KMS-11 (cell line): ENCODE results near the gene SIN3B.

ENCODE experiments used
- H2AFZ ChIP-seq: fragments of 200-600 bp; sonication (generic); 2 replicates; pipeline ENCODE4 v1.6.1; 2016; ENCODE audit warnings: antibody characterized with exemption, mixed run types, low read depth
- H3K27ac ChIP-seq: fragments of 200-600 bp; sonication (generic); 2 replicates; pipeline ENCODE4 v1.6.1; 2016; ENCODE audit warnings: mild to moderate bottlenecking, mixed run types
- H3K27me3 ChIP-seq: fragments of 200-600 bp; sonication (generic); 2 replicates; pipeline ENCODE4 v1.6.1; 2017; ENCODE audit warnings: mild to moderate bottlenecking, low read depth, mixed run types, moderate library complexity; ENCODE audit not compliant: insufficient read depth
- H3K36me3 ChIP-seq: fragments of 200-600 bp; sonication (generic); 2 replicates; pipeline ENCODE4 v1.6.1; 2017; ENCODE audit warnings: mild to moderate bottlenecking, mixed run types; ENCODE audit not compliant: insufficient read depth
- H3K4me1 ChIP-seq: fragments of 200-600 bp; sonication (generic); 2 replicates; pipeline ENCODE4 v1.6.1; 2016; ENCODE audit warnings: mild to moderate bottlenecking, low read depth, mixed run types; ENCODE audit not compliant: poor library complexity, severe bottlenecking
- H3K4me2 ChIP-seq: fragments of 200-600 bp; sonication (generic); 2 replicates; pipeline ENCODE4 v1.7.0; 2016; ENCODE audit warnings: mild to moderate bottlenecking, mixed run types
- H3K4me3 ChIP-seq: fragments of 200-600 bp; sonication (generic); IDR thresholded peaks from 2 replicates; pipeline ENCODE4 v1.6.1; 2017; ENCODE audit warnings: low read depth, low read length, mixed read lengths; ENCODE audit not compliant: insufficient read depth
- H3K79me2 ChIP-seq: fragments of 200-600 bp; sonication (generic); 2 replicates; pipeline ENCODE4 v1.6.1; 2016; ENCODE audit warnings: low read depth, mixed run types; ENCODE audit not compliant: insufficient read depth
- H3K9ac ChIP-seq: fragments of 200-600 bp; sonication (generic); 2 replicates; pipeline ENCODE4 v1.6.1; 2016; ENCODE audit warnings: mild to moderate bottlenecking, mixed run types
- H4K20me1 ChIP-seq: fragments of 200-600 bp; sonication (generic); 2 replicates; pipeline ENCODE4 v1.6.1; 2016; ENCODE audit warnings: mild to moderate bottlenecking, mixed run types; ENCODE audit not compliant: insufficient read depth
- TF ChIP-seq, protein P1 (sequence below): fragments of 200-600 bp; sonication (generic); conservative IDR thresholded peaks from 2 replicates; pipeline ENCODE4 v1.6.1; 2017; ENCODE audit warnings: low read depth, mild to moderate bottlenecking, antibody characterized with exemption, low read length, moderate library complexity, mixed read lengths

Gene SIN3B

DNA sequence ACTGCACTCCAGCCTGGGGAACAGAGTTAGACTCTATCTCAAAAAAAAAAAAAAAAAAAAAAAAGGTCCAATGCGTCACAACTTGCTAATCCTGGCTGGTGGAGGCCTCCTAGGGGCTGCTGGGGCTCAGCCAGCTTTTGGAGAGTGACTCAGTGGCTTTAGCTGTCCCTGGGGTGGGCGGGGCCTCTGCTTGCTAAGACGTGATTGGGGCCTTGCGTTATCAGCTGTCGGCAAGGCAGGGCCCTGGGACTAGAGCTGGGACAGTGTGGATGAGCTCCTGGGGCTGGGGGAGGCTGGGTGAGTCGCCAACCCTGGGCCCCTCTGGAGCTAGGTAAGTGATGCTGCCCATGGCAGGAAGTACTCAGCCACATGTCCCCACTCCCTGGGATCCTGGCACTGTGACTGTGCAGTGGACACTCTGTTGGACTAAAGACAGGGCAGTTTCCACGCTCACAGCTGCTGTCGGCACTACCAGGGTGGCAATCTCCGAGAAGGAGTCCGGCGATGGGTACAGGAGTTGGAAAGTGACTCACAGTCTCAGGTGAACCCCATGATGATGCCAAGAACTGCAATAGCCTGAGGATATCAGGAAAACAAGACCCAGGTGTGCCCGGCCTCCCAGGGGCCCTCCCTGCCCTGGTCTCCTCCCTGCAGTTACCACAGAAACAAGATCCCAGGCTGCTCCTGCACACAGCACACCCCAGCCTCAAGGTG is 91.8 kb downstream of the SIN3B start:
- H2AFZ ChIP-seq, result no peak overlapping the region
- H3K9ac ChIP-seq, result no peak overlapping the region
- TF ChIP-seq, protein P1, sequence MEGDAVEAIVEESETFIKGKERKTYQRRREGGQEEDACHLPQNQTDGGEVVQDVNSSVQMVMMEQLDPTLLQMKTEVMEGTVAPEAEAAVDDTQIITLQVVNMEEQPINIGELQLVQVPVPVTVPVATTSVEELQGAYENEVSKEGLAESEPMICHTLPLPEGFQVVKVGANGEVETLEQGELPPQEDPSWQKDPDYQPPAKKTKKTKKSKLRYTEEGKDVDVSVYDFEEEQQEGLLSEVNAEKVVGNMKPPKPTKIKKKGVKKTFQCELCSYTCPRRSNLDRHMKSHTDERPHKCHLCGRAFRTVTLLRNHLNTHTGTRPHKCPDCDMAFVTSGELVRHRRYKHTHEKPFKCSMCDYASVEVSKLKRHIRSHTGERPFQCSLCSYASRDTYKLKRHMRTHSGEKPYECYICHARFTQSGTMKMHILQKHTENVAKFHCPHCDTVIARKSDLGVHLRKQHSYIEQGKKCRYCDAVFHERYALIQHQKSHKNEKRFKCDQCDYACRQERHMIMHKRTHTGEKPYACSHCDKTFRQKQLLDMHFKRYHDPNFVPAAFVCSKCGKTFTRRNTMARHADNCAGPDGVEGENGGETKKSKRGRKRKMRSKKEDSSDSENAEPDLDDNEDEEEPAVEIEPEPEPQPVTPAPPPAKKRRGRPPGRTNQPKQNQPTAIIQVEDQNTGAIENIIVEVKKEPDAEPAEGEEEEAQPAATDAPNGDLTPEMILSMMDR, result no peak

DNA sequence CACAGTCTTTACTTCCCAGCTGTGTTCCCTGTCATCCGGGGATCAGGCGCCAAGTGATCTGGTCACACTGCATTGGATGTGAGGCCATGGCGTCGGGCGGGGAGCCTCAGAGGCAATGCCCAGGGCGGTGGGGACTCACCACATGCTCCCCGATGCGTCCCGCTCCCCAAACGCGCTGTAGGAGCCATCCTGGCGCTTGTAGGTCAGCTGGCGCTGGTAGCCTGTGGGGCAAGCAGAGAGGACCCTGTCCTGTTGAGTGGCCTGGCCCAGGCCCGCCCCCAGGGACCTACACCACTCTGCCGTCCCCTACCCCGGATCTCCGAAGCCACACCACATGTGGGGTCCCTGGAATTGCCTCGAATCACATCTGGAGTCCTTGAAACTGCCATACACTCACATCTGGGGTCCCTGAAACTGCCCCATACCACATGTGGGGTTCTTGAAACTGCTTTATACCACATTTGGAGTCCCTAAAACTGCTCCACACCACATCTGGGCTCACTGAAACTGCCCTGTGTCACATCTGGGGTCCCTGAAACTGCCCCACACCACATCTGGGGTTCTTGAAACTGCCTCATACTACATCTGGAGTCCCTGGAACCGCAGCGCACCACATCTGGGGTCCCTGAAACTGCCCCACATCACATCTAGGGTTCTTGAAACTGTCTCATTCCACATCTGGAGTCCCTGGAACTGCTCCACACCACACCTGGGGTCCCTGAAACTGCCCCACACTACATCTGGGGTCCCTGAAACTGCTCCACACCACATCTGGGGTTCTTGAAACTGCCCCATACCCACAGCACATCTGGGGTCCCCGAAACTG is 92.8 kb downstream of the SIN3B start:
- Histone ChIP-seq H2AFZ (no peak overlapping the region), H3K27ac (no peak overlapping the region), H3K27me3 (peaks cover 28% of the 10 kb centered on the region)

More for the DNA sequence above, 91.8 kb downstream of the SIN3B start:
- H4K20me1 ChIP-seq, result no peaks in the 10 kb centered on the region
- no peak overlapping the region for H3K27ac ChIP-seq
- peaks cover 35% of the 10 kb centered on the region for H3K27me3 ChIP-seq
- peaks cover 4% of the 10 kb centered on the region for H3K4me1 ChIP-seq
- H3K79me2 ChIP-seq, result no peaks in the 10 kb centered on the region
- H3K36me3 ChIP-seq, result no peaks in the 10 kb centered on the region
- no peak overlapping the region for H3K4me2 ChIP-seq
- no peak overlapping the region for H3K4me3 ChIP-seq

DNA sequence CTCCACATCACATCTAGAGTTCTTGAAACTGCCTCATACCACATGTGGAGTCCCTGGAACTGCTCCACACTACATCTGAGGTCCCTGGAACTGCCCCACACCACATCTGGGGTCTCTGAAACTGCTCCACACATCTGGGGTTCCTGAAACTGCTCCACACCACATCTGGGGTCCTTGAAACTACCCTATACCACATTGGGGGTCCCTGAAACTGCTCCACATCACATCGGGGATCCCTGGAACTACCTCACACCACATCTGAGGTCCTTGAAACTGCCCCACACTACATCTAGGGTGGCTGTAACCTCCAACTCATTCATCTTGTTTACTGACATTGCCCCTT is 93.4 kb downstream of the SIN3B start:
- H3K79me2 ChIP-seq, result no peaks in the 10 kb centered on the region
- no peak overlapping the region for H2AFZ ChIP-seq
- peaks cover 4% of the 10 kb centered on the region for H3K4me1 ChIP-seq
- H3K36me3 ChIP-seq, result no peaks in the 10 kb centered on the region
- H3K4me2 ChIP-seq, result no peak overlapping the region
- no peak overlapping the region for H3K27ac ChIP-seq
- TF ChIP-seq, protein P1, result no peak
- no peak overlapping the region for H3K9ac ChIP-seq
- H3K4me3 ChIP-seq, result no peak overlapping the region
- H3K27me3 ChIP-seq, result peaks cover 22% of the 10 kb centered on the region
- no peaks in the 10 kb centered on the region for H4K20me1 ChIP-seq

More for the DNA sequence above, 92.8 kb downstream of the SIN3B start:
- no peaks in the 10 kb centered on the region for H3K79me2 ChIP-seq
- no peaks in the 10 kb centered on the region for H4K20me1 ChIP-seq
- no peak overlapping the region for H3K4me2 ChIP-seq
- H3K4me1 ChIP-seq, result peaks cover 4% of the 10 kb centered on the region
- TF ChIP-seq, protein P1, result no peak
- H3K36me3 ChIP-seq, result no peaks in the 10 kb centered on the region
- H3K4me3 ChIP-seq, result no peak overlapping the region
- no peak overlapping the region for H3K9ac ChIP-seq

DNA sequence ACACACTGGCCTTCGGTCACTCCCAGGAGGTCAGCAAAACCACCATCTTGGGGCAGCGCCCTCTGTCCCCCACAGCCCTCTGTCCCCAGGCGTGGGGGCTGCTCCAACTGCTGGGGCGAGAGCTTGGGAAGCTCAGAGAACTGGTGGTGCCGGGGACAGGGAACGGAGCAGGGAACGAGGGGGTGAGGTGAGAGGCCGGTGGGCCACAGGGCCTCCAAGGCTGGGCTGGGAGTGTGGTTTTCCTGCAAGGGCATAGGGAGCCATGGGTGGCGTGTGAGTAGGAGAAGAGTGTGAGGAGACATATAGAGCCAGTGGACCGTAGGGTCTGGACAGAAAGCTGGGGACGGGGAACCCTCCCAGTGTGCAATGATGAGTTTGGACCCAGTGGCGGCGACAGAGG is 93.8 kb downstream of the SIN3B start:
- peaks cover 4% of the 10 kb centered on the region for H3K4me1 ChIP-seq
- peaks cover 18% of the 10 kb centered on the region for H3K27me3 ChIP-seq
- H4K20me1 ChIP-seq, result no peaks in the 10 kb centered on the region
- H3K36me3 ChIP-seq, result no peaks in the 10 kb centered on the region
- no peak overlapping the region for H3K27ac ChIP-seq
- no peak overlapping the region for H3K4me3 ChIP-seq
- H3K79me2 ChIP-seq, result no peaks in the 10 kb centered on the region
- no peak overlapping the region for H2AFZ ChIP-seq
- H3K4me2 ChIP-seq, result no peak overlapping the region
- TF ChIP-seq, protein P1, result no peak
- no peak overlapping the region for H3K9ac ChIP-seq
